PFSK-1 (cell line): ENCODE measurements around the gene NFIX.

Experiments
- POLR2AphosphoS5 ChIP-seq: IDR thresholded peaks from 2 replicates; pipeline ENCODE4 v1.6.1; 2012; ENCODE audit warnings: low read depth, mild to moderate bottlenecking, control low read depth, low read length, moderate library complexity
- TAF1 ChIP-seq: IDR thresholded peaks from 2 replicates; pipeline ENCODE4 v1.6.1; 2012; ENCODE audit warnings: low read length, control low read depth, borderline replicate concordance; ENCODE audit not compliant: insufficient read depth
- TF ChIP-seq, protein P1 (sequence below), 2 experiments: IDR thresholded peaks; 2 replicates each; pipeline versions ENCODE4 v1.6.1 to v1.8.0; 2011 to 2012; ENCODE audit warnings: low read depth in 2 of 2, low read length in 2 of 2, control low read depth in 1 of 2, inconsistent platforms in 1 of 2, mild to moderate bottlenecking in 1 of 2, moderate library complexity in 1 of 2; ENCODE audit not compliant: insufficient read depth in 1 of 2

DNA sequence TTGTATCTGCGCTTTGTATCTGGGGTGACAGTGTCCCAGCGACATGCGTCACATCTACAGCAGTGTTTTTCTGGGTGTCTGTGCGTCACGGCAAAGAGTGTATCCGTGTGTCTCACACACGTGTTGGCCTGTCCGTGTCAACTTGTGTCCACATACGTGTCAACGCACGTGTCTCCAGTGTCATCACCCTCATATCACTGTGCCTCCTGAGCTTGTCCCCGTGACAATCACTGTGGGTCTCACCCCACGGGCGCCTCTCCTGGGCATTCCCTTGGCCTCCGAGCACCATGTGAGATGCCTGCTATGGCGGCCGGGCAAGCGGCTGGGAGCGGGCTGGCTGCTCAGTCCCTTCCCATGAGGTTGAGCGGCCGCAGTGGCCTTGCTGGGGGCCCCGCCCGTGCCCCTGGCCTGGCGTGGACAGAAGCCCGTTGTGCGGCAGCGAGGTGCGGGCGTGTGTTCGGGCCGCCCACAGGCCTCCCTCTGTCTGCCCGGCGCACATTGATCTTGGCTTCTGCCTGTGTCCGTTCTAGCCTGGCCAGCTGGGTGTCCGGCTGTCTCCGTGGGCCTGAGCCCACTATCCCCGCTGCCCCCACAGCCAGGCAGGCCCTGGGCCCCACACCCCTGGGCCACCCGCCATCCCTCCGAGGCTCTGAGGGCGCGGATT lies 6.4 kb downstream of the NFIX start:
- TF ChIP-seq, protein P1, sequence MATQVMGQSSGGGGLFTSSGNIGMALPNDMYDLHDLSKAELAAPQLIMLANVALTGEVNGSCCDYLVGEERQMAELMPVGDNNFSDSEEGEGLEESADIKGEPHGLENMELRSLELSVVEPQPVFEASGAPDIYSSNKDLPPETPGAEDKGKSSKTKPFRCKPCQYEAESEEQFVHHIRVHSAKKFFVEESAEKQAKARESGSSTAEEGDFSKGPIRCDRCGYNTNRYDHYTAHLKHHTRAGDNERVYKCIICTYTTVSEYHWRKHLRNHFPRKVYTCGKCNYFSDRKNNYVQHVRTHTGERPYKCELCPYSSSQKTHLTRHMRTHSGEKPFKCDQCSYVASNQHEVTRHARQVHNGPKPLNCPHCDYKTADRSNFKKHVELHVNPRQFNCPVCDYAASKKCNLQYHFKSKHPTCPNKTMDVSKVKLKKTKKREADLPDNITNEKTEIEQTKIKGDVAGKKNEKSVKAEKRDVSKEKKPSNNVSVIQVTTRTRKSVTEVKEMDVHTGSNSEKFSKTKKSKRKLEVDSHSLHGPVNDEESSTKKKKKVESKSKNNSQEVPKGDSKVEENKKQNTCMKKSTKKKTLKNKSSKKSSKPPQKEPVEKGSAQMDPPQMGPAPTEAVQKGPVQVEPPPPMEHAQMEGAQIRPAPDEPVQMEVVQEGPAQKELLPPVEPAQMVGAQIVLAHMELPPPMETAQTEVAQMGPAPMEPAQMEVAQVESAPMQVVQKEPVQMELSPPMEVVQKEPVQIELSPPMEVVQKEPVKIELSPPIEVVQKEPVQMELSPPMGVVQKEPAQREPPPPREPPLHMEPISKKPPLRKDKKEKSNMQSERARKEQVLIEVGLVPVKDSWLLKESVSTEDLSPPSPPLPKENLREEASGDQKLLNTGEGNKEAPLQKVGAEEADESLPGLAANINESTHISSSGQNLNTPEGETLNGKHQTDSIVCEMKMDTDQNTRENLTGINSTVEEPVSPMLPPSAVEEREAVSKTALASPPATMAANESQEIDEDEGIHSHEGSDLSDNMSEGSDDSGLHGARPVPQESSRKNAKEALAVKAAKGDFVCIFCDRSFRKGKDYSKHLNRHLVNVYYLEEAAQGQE (IDR thresholded peaks at IDR 0.05; ENCODE audit: insufficient read depth in 1 of 2, low read depth in 2 of 2, low read length in 2 of 2), result no peak
- TF ChIP-seq POLR2AphosphoS5 (no peak), TAF1 (no peak)
